Measurements from ENCODE around the gene P2RX6.
A peak's percentile ranks its signal among the peaks of the same experiment; 100 is the strongest.

P2RX6 gene

GRCh38 chr22:21012446-21013407, 2.2 kb upstream of the P2RX6 start:
- DNase-seq (ENCODE audit: low spot score) = no peak

DNA sequence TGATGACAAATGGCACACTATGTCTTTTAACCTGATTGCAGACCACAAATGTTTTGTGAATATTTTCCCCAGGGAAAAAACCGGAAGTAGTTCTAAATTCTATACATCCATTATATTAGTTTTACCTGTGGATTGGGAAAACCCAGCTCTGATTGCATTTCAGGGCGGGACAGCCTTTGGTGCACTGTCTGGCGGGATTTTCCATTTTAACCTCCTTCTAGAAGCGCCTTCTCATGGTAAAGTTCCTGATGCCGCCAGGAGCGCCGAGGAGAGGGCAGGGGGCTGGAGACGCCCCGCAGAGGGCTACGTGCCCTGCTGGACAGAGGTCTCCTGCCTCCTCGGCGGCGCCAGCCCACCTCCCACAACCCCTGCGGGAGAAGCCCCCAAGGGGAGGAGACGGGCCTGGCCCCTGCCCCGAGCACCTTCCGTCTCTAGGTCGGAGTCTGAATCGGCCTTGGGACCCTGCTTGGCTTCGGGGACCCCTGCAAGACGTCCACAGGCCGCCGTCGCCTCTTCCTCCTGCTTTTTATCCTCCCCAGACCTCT, 1.2 kb upstream of the P2RX6 start:
- no peak for DNase-seq (ENCODE audit: low spot score)

DNA sequence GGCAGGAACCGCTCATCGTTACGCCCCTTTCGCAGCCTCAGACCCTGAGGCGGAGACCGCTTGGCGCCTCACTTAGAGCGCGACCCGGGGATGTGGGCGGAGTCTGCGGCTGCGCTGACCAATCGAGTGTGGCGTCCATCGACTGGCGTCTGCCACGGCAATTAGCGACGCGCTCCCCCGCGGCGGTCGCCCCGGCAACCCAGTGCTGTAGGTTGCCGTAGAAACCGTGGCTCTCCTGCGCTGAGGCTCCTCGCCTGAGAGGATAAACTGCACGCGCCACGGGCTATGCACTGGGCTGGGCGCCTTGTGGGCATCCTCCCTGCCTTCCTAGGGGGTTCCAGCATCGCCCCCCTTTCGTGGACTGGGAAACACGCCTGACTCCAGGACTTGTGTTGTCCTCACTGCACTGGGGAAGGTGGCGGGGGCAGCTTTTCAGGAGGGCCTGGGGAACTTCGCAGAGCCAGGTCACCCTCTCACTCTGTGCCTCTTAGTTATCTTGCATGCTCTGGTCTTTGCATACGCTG, 701 bp upstream of the P2RX6 start:
- DNase-seq (ENCODE audit: low spot score) = peak; percentile 95

GRCh38 chr22:21015466-21016006, 571 bp downstream of the P2RX6 start:
- no peak for DNase-seq (ENCODE audit: low spot score)

GRCh38 chr22:21016644-21017420, 1.9 kb downstream of the P2RX6 start:
- DNase-seq (ENCODE audit: low spot score) = no peak

DNA sequence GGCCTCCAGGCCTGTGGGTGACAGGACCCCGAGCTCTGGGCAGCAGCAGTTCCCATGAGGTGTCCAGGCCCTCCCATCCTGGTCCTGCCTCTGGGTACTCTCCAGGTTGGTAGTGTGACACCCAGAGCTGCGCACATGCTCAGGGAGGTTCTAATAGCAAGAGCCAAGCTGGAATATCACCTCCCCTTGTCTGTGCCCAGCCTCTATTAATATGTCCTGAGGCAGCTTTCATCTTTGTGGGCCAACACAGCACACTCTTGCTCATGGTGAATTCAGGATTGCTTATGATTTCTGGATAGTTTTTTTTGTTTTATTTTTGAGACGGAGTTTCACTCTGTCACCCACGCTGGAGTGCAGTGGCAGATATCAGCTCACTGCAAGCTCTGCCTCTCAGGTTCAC, 3.3 kb downstream of the P2RX6 start:
- DNase-seq (ENCODE audit: low spot score) = no peak

DNA sequence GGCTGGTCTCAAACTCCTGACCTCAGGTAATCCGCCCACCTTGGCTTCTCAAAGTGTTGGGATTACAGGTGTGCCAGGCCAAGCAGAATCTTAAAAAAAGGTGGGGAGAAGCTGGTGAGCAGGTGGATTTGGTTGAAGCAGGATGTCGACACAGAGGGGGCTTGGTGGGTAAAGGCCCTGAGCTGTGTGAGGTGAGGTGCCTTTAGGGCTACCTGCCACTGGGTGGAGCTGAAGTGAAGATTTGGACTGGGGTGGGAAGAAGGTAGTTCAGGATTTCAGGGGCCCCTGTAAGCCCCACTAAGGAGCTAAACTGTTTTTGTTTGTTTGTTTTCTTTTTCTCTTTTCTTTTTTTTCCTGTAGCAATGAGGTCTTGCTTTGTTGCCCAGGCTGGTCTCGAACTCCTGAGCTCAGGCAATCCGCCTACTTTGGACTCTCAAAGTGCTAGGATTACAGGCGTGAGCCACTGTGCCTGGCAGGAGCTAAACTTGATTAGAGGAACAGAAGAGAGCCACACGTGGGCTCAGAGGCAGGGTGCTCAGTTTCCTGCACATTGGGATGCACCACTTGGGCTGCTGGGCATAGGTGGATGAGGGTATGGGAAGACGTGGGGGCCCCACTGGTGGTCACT, 6.0 kb downstream of the P2RX6 start:
- DNase-seq (ENCODE audit: low spot score) = peak; percentile 75

DNA sequence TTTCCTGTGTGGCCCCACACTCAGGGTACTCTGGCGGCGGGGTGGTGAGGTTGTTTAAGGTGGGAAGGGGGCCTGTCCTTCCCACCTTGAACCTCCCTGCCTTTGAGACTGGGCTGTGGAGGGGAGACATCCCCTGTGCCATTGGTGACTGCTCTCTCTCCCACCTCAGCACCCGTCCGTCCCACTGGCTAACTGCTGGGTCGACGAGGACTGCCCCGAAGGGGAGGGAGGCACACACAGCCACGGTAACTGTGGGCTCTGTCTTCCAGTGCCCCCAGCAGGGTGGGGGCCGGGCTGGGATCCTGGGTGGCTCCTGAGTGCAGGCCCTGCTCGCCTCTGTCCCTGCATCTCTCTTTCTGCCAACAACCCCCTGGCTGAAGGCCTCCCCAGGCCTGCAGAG, 7.5 kb downstream of the P2RX6 start:
- DNase-seq (ENCODE audit: low spot score) = no peak

- no peak for DNase-seq (ENCODE audit: low spot score)
These were observed 8.1 kb downstream of the P2RX6 start for GRCh38 chr22:21022955-21023614.

DNA sequence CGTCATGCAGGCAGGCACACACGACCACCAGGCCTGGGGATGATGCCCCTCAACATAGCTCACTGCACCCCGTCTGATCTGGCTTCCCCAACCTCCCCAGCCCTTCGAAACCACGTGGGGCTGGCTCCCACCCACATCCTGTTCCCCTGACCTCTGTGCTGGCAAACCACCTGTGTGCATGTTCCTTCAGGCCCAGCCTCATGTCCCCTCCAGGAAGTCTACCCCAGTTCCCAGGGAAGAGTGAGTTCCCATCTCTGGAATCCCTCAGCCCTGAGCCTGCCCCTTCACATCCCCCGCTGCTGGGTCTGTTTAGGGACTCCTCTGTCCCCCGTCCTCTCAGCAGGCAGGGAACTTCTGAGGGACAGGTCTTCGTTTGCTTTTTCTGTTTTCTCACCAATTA, 10.3 kb downstream of the P2RX6 start:
- DNase-seq (ENCODE audit: low spot score) = no peak

DNA sequence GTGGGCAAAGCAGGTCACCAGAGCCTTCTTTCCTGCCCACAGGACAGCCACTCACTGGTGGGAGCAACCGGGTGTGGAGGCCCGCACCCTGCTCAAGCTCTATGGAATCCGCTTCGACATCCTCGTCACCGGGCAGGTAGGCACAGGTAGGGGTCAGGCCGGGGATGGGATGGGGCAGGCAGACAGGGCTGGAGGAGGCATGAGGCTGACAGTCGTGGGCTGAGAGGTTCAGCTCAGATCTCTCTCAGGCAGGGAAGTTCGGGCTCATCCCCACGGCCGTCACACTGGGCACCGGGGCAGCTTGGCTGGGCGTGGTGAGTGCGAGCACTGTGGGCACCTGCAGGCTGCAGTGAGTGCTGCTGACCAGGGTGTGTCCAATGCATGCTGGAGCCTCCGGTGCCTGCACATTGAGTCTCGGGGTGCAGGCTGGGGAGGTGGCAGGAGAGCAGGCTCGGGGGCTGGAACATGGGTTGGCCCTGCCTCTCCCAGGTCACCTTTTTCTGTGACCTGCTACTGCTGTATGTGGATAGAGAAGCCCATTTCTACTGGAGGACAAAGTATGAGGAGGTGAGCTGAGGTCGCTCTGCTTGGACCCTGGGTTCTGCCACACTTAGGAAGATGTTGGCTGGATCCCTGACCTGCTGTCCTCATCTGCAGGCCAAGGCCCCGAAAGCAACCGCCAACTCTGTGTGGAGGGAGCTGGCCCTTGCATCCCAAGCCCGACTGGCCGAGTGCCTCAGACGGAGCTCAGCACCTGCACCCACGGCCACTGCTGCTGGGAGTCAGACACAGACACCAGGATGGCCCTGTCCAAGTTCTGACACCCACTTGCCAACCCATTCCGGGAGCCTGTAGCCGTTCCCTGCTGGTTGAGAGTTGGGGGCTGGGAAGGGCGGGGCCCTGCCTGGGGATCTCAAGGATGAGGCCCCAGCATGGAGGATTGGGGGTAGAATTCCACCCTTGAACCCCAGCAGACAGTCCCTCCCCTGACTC, 11.1 kb downstream of the P2RX6 start:
- no peak for DNase-seq (ENCODE audit: low spot score)

GRCh38 chr22:21026783-21027692, 12.1 kb downstream of the P2RX6 start:
- no peak for DNase-seq (ENCODE audit: low spot score)

GRCh38 chr22:21028277-21029251, 13.6 kb downstream of the P2RX6 start:
- DNase-seq (ENCODE audit: low spot score) = no peak

DNA sequence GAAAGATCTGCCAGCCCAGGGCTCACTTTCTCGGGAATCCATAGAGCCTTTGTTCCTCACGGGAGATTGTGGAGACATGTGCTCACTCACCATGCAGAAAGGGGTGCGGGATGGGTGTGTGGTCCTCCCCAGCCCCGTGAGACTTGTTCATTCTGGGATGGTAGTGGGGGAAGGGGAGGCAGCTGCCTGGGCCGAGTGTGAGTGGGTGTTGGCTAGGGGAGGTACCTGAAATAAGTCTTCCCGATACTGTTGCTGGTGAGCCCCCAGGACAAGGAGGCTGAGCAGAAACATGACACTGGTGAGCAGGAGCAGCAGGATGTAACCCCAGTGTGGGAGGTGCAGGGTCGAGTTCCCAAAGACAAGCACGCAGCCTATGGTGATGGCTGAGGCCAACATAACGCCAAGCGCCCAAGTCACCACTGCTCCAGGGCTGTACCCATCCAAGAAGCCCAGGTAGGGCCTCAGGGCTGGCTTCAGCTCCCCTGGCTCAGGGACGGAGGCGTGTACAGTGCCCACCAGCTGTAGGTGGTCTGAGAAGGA, 14.6 kb downstream of the P2RX6 start:
- no peak for DNase-seq (ENCODE audit: low spot score)

DNA sequence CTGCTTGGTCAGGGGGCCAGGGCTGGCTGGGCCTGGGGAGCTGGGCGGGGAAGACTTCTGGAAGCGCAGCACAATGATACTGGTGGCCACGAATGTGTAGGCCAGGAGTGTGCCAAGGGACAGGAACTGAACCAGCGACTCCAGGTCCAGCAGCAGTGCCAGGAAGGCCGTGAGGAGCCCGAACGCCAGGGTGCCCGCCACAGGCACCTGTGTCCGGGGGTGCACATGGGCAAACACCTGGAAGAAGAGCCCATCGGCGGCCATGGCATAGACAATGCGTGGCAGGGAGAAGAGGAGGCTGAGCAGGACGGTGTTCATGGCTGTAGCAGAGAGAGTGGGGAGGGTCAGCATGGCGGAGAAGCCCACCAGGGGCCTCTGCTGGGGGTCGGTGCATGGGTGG, 15.1 kb downstream of the P2RX6 start:
- no peak for DNase-seq (ENCODE audit: low spot score)

DNA sequence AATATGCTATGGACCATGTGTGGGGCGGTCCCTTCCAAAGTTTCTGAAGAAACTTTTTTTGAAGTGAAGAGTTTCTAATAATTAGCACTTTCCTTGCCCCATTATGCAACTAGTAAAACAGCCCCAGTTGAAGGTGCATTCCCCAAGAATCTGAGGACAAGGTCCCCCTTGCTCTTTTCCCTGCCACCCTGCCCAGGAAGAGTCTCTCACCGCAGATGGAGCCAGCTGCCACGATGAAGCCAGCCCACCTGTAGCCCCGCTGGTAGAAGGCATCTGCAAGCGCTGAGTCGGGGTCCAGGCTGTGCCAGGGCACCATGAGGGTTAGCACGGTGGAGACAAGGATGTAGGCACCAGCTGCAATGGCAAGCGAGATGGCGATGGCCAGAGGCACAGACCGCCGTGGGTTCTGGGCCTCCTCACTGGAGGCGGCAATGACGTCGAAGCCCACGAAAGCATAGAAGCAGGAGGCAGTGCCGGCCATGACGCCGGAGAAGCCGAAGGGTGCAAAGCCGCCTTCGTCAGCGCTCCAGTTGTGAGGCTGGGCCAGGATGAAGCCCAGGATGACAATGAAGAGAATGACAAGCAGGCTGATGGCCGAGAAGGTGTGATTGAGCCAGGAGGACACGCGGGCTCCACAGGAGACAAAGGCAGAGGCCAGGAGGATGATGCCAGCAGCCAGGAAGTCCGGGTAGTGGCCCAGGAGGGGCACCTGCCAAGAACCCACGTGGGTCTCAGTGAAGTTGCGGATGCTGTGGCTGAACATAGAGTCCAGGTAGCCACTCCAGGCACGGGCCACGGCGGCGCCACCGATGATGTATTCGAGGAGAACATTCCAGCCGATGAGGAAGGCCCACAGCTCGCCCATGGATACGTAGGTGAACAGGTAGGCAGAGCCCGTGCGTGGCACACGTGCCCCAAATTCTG, 15.9 kb downstream of the P2RX6 start:
- no peak for DNase-seq (ENCODE audit: low spot score)

Measured in HuH-7.5 (cell line).